Central memory CD8-positive, alpha-beta T cell (primary cell): ENCODE measurements around the gene RPS15A.

Experiments
- ATAC-seq: fragments of 150-1000 bp; cut with Tn5 transposase; replicated peaks from 2 replicates; pipeline ENCODE4 v1.10.0; 2022; ENCODE audit warnings: mild to moderate bottlenecking, moderate FRiP score, moderate number of reproducible peaks; ENCODE audit not compliant: poor library complexity, severe bottlenecking; ENCODE audit errors: extremely low read depth
- DNase-seq, 2 donors: peaks; one replicate each; pipeline ENCODE4 v3.0.0; 2021; ENCODE audit warnings: low spot score in 2 of 2
- H3K27ac Mint-ChIP-seq: one replicate; pipeline ENCODE4 v1.8.0; 2022; ENCODE audit warnings: low read depth, mild to moderate bottlenecking, moderate library complexity, mixed read lengths
- H3K27me3 Mint-ChIP-seq: one replicate; pipeline ENCODE4 v1.8.0; 2022; ENCODE audit warnings: mixed read lengths
- H3K36me3 Mint-ChIP-seq: one replicate; pipeline ENCODE4 v1.8.0; 2022; ENCODE audit warnings: mild to moderate bottlenecking, moderate library complexity, mixed read lengths; ENCODE audit not compliant: insufficient read depth
- H3K4me1 Mint-ChIP-seq: one replicate; pipeline ENCODE4 v1.8.0; 2022; ENCODE audit warnings: mixed read lengths
- H3K4me3 Mint-ChIP-seq: one replicate; pipeline ENCODE4 v1.8.0; 2022; ENCODE audit warnings: mild to moderate bottlenecking, moderate library complexity, mixed read lengths
- H3K9me3 Mint-ChIP-seq: one replicate; pipeline ENCODE4 v1.8.0; 2022; ENCODE audit warnings: mixed read lengths

The RPS15A gene

GRCh38 chr16:18805257-18805773 lies 15.2 kb upstream of the RPS15A start:
- Mint-ChIP-seq H3K27me3 (no peaks in the 10 kb centered on the region), H3K4me3 (no peak overlapping the region), H3K36me3 (peaks cover 40% of the 10 kb centered on the region), H3K27ac (no peak overlapping the region), H3K9me3 (no peaks in the 10 kb centered on the region), H3K4me1 (peaks cover 39% of the 10 kb centered on the region)
- no peak for ATAC-seq
- DNase-seq = no peak

GRCh38 chr16:18804540-18804939 lies 14.4 kb upstream of the RPS15A start:
- no peak for DNase-seq
- Mint-ChIP-seq H3K36me3 (peaks cover 34% of the 10 kb centered on the region), H3K4me3 (peak overlapping the region; percentile 40), H3K27ac (peak overlapping the region; percentile 94), H3K27me3 (no peaks in the 10 kb centered on the region), H3K9me3 (no peaks in the 10 kb centered on the region), H3K4me1 (peaks cover 46% of the 10 kb centered on the region)
- no peak for ATAC-seq

GRCh38 chr16:18803569-18804462 lies 13.7 kb upstream of the RPS15A start:
- peak overlapping the region; percentile 94 for H3K27ac Mint-ChIP-seq
- peak overlapping the region; percentile 92 for H3K4me3 Mint-ChIP-seq
- ATAC-seq (no peak), DNase-seq (no peak)
- H3K27me3 Mint-ChIP-seq = no peaks in the 10 kb centered on the region
- H3K36me3 Mint-ChIP-seq = peaks cover 28% of the 10 kb centered on the region
- peaks cover 52% of the 10 kb centered on the region for H3K4me1 Mint-ChIP-seq
- no peaks in the 10 kb centered on the region for H3K9me3 Mint-ChIP-seq

- no peaks in the 10 kb centered on the region for H3K9me3 Mint-ChIP-seq
- DNase-seq = no peak
- peaks cover 23% of the 10 kb centered on the region for H3K36me3 Mint-ChIP-seq
Measured at GRCh38 chr16:18802767-18803343, 12.7 kb upstream of the RPS15A start.

GRCh38 chr16:18801145-18801972 lies 11.2 kb upstream of the RPS15A start, which contains the start of gene ARL6IP1:
Gene ARL6IP1, minus strand, starts transcription at chr16:18801549. Its CDS starts 83 bp downstream, at chr16:18801466.
- Mint-ChIP-seq H3K36me3 (peaks cover 28% of the 10 kb centered on the region), H3K27ac (peak within 1 kb of the TSS; percentile 94)

More at GRCh38 chr16:18802767-18803343, 12.7 kb upstream of the RPS15A start:
- Mint-ChIP-seq H3K27me3 (no peaks in the 10 kb centered on the region), H3K27ac (peak overlapping the region; percentile 94), H3K4me1 (peaks cover 53% of the 10 kb centered on the region), H3K4me3 (peak overlapping the region; percentile 92)
- no peak for ATAC-seq

GRCh38 chr16:18800775-18801144 lies 10.6 kb upstream of the RPS15A start:
- H3K4me1 Mint-ChIP-seq = peaks cover 53% of the 10 kb centered on the region
- H3K27ac Mint-ChIP-seq = peak overlapping the region; percentile 94
- H3K36me3 Mint-ChIP-seq = peaks cover 34% of the 10 kb centered on the region
- DNase-seq (no peak), ATAC-seq (no peak)
- H3K9me3 Mint-ChIP-seq = no peaks in the 10 kb centered on the region
- H3K27me3 Mint-ChIP-seq = no peaks in the 10 kb centered on the region
- H3K4me3 Mint-ChIP-seq = peak overlapping the region; percentile 92

More at GRCh38 chr16:18801145-18801972, 11.2 kb upstream of the RPS15A start, which contains the start of gene ARL6IP1:
- Mint-ChIP-seq H3K27me3 (no peaks in the 10 kb centered on the region), H3K9me3 (no peaks in the 10 kb centered on the region), H3K4me3 (peak within 1 kb of the TSS; percentile 92), H3K4me1 (peaks cover 52% of the 10 kb centered on the region)
- DNase-seq (peak; percentile 98 to 99), ATAC-seq (peak; percentile 95)

GRCh38 chr16:18800293-18800692 lies 10.2 kb upstream of the RPS15A start:
- H3K36me3 Mint-ChIP-seq = peaks cover 36% of the 10 kb centered on the region
- no peak for ATAC-seq
- peak overlapping the region; percentile 94 for H3K27ac Mint-ChIP-seq
- no peaks in the 10 kb centered on the region for H3K27me3 Mint-ChIP-seq
- peaks cover 53% of the 10 kb centered on the region for H3K4me1 Mint-ChIP-seq
- DNase-seq = no peak
- peak overlapping the region; percentile 92 for H3K4me3 Mint-ChIP-seq
- no peaks in the 10 kb centered on the region for H3K9me3 Mint-ChIP-seq

GRCh38 chr16:18799500-18799899 lies 9.4 kb upstream of the RPS15A start:
- no peak for DNase-seq
- H3K27ac Mint-ChIP-seq = peak overlapping the region; percentile 94
- peaks cover 39% of the 10 kb centered on the region for H3K36me3 Mint-ChIP-seq
- peaks cover 53% of the 10 kb centered on the region for H3K4me1 Mint-ChIP-seq
- no peak for ATAC-seq
- no peaks in the 10 kb centered on the region for H3K27me3 Mint-ChIP-seq
- H3K4me3 Mint-ChIP-seq = peak overlapping the region; percentile 92
- H3K9me3 Mint-ChIP-seq = no peaks in the 10 kb centered on the region

- DNase-seq (no peak), ATAC-seq (no peak)
- H3K27me3 Mint-ChIP-seq = no peaks in the 10 kb centered on the region
- peaks cover 49% of the 10 kb centered on the region for H3K36me3 Mint-ChIP-seq
- no peaks in the 10 kb centered on the region for H3K9me3 Mint-ChIP-seq
- no peak overlapping the region for H3K4me3 Mint-ChIP-seq
- H3K4me1 Mint-ChIP-seq = peaks cover 40% of the 10 kb centered on the region
- no peak overlapping the region for H3K27ac Mint-ChIP-seq
Measured at GRCh38 chr16:18797746-18798145, 7.6 kb upstream of the RPS15A start.

- ATAC-seq (no peak), DNase-seq (no peak)
- peaks cover 36% of the 10 kb centered on the region for H3K4me1 Mint-ChIP-seq
- H3K36me3 Mint-ChIP-seq = peaks cover 52% of the 10 kb centered on the region
- H3K9me3 Mint-ChIP-seq = no peaks in the 10 kb centered on the region
- no peak overlapping the region for H3K4me3 Mint-ChIP-seq
- no peak overlapping the region for H3K27ac Mint-ChIP-seq
- H3K27me3 Mint-ChIP-seq = no peaks in the 10 kb centered on the region
Measured at GRCh38 chr16:18796377-18796776, 6.2 kb upstream of the RPS15A start.

GRCh38 chr16:18792836-18793433 lies 2.8 kb upstream of the RPS15A start:
- DNase-seq = no peak
- no peaks in the 10 kb centered on the region for H3K27me3 Mint-ChIP-seq
- peaks cover 34% of the 10 kb centered on the region for H3K4me1 Mint-ChIP-seq
- H3K9me3 Mint-ChIP-seq = no peaks in the 10 kb centered on the region
- no peak for ATAC-seq
- H3K27ac Mint-ChIP-seq = no peak overlapping the region
- H3K36me3 Mint-ChIP-seq = peaks cover 63% of the 10 kb centered on the region
- H3K4me3 Mint-ChIP-seq = peak overlapping the region; percentile 29

- Mint-ChIP-seq H3K9me3 (no peaks in the 10 kb centered on the region), H3K4me3 (peak overlapping the region; percentile 97), H3K27me3 (no peaks in the 10 kb centered on the region), H3K27ac (peak overlapping the region; percentile 96), H3K4me1 (peaks cover 60% of the 10 kb centered on the region), H3K36me3 (peaks cover 76% of the 10 kb centered on the region)
- ATAC-seq (no peak), DNase-seq (no peak)
Measured at GRCh38 chr16:18789515-18789849, 652 bp downstream of the RPS15A start.
